ENCODE data around the gene DNAJC6. TPM values are rescaled to one million over a fixed set of nuclear protein-coding genes. Genes with fewer than 3 reads are reported as not detected.

The DNAJC6 gene
- total and polyA plus RNA-seq, 8 donors, result 0.46 to 4.3 (median 1.9) TPM

- ATAC-seq, result no peak
- no peaks in the 10 kb centered on the region for H3K27me3 ChIP-seq
- no peak overlapping the region for H3K4me3 ChIP-seq
- DNase-seq, result no peak
- no peak for FAIRE-seq
- H3K9me3 ChIP-seq, result no peaks in the 10 kb centered on the region
- intact Hi-C loops (cut with DNase I), result no loop called here
- TF ChIP-seq CTCF (IDR thresholded peaks at IDR 0.05), result no peak
- H3K4me1 ChIP-seq, result peaks cover 7 to 21% (median 15%) of the 10 kb centered on the region in 3 donors
- H3K27ac ChIP-seq, result no peak overlapping the region
- WGBS, 2 donors, result 76 to 80% methylated on average over 1 of the region's 1 CpG
- H3K36me3 ChIP-seq, result peaks cover 4 to 24% (median 11%) of the 10 kb centered on the region in 3 donors
Measured at GRCh38 chr1:65424573-65424889, 115.2 kb downstream of the DNAJC6 start.

- no peak overlapping the region for H3K4me3 ChIP-seq
- no peak for TF ChIP-seq CTCF (IDR thresholded peaks at IDR 0.05)
- H3K4me1 ChIP-seq, result peaks cover 7 to 21% (median 15%) of the 10 kb centered on the region in 3 donors
- H3K9me3 ChIP-seq, result no peaks in the 10 kb centered on the region
- no peaks in the 10 kb centered on the region for H3K27me3 ChIP-seq
- no peak overlapping the region for H3K27ac ChIP-seq
- DNase-seq, result no peak
- 92 to 100% methylated on average over 2 of the region's 2 CpGs for WGBS, 2 donors
- intact Hi-C loops (cut with DNase I), result no loop called here
- FAIRE-seq, result no peak
- peaks cover 4 to 27% (median 11%) of the 10 kb centered on the region in 3 donors for H3K36me3 ChIP-seq
- no peak for ATAC-seq
Measured at GRCh38 chr1:65425006-65425405, 115.7 kb downstream of the DNAJC6 start.

- intact Hi-C loops (cut with DNase I), result no loop called here
- Histone ChIP-seq H3K4me1 (peaks cover 7 to 21% (median 15%) of the 10 kb centered on the region in 3 donors), H3K27ac (no peak overlapping the region), H3K36me3 (peaks cover 4 to 27% (median 11%) of the 10 kb centered on the region in 3 donors), H3K4me3 (no peak overlapping the region), H3K9me3 (no peaks in the 10 kb centered on the region), H3K27me3 (no peaks in the 10 kb centered on the region)
- no peak for FAIRE-seq
- 90 to 94% methylated on average over 3 of the region's 3 CpGs for WGBS, 2 donors
- ATAC-seq, result no peak
- no peak for TF ChIP-seq CTCF (IDR thresholded peaks at IDR 0.05)
- no peak for DNase-seq
Measured at GRCh38 chr1:65425697-65426096, 116.4 kb downstream of the DNAJC6 start.

- H3K9me3 ChIP-seq, result no peaks in the 10 kb centered on the region
- no peak overlapping the region for H3K4me3 ChIP-seq
- 90 to 93% methylated on average over 2 of the region's 2 CpGs for WGBS, 2 donors
- DNase-seq (no peak), ATAC-seq (no peak), FAIRE-seq (no peak)
- H3K27ac ChIP-seq, result peak overlapping the region in 1 of 4 donors; percentile 10
- H3K27me3 ChIP-seq, result no peaks in the 10 kb centered on the region
- TF ChIP-seq CTCF (IDR thresholded peaks at IDR 0.05), result no peak
- H3K36me3 ChIP-seq, result peaks cover 4 to 41% (median 11%) of the 10 kb centered on the region in 3 donors
- H3K4me1 ChIP-seq, result no peaks in the 10 kb centered on the region
- intact Hi-C loops (cut with DNase I), result no loop called here
Measured at GRCh38 chr1:65429078-65429477, 119.7 kb downstream of the DNAJC6 start.

GRCh38 chr1:65429806-65430205 lies 120.5 kb downstream of the DNAJC6 start:
- Histone ChIP-seq H3K27me3 (no peaks in the 10 kb centered on the region), H3K9me3 (no peaks in the 10 kb centered on the region), H3K36me3 (peaks cover 4 to 41% (median 11%) of the 10 kb centered on the region in 3 donors), H3K4me3 (no peak overlapping the region), H3K27ac (peak overlapping the region in 1 of 4 donors; percentile 55), H3K4me1 (no peaks in the 10 kb centered on the region)
- 76 to 82% methylated on average over 7 of the region's 7 CpGs for WGBS, 2 donors
- ATAC-seq, result peak in 1 of 4 donors; percentile 49
- intact Hi-C loops (cut with DNase I), result loop anchor here in 1 of 3 donors (10.0 kb wide), 1 partner anchor 255 kb away; no protein-coding TSS in a partner anchor
- FAIRE-seq, result no peak
- no peak for DNase-seq
- no peak for TF ChIP-seq CTCF (IDR thresholded peaks at IDR 0.05)

Measured in pancreas (tissue), 10 donors.